ENCODE data around the gene FNDC10. TPM values are rescaled to one million over a fixed set of nuclear protein-coding genes. Genes with fewer than 3 reads are reported as not detected.

FNDC10 gene
- total and polyA plus RNA-seq, 9 of the 15 experiments (the other 6 are each of a cell fraction or from before 2014, with no cell fraction given), result 0.08 to 6.3 (median 1.6) TPM

GRCh38 chr1:1573843-1574720 is 25.9 kb downstream of the FNDC10 start (continued):
- TF ChIP-seq CBX2 (IDR thresholded peaks at IDR 0.05; ENCODE audit: insufficient read depth, low read length, poor library complexity, severe bottlenecking) (no peak), FOXP1 (CRISPR knock-in tag; IDR thresholded peaks at IDR 0.05) (0 out of 2 replicates have a peak, but pooled peaks have one; percentile 0), SIN3B (IDR thresholded peaks at IDR 0.05; ENCODE audit: low read depth) (no peak), TSHZ1 (CRISPR knock-in tag; IDR thresholded peaks at IDR 0.05) (no peak), NONO (IDR thresholded peaks at IDR 0.05; ENCODE audit: low read depth in 2 of 2, low read length in 1 of 2) (peak in 1 of 2 experiments; percentile 78; a peak in 1 of 4 replicates), USF1 (CRISPR knock-in tag; IDR thresholded peaks at IDR 0.05) (0 out of 2 replicates have a peak, but pooled peaks have one; percentile 10), PHF21A (IDR thresholded peaks at IDR 0.05; ENCODE audit: borderline replicate concordance, low read depth) (no peak), ZKSCAN1 (IDR thresholded peaks at IDR 0.05; ENCODE audit: low read depth, low read length) (no peak), NKRF (IDR thresholded peaks at IDR 0.05; ENCODE audit: borderline replicate concordance) (peak; percentile 58; the same call in 1 of the 2 replicates), CHCHD3 (CRISPR knock-in tag; IDR thresholded peaks at IDR 0.05) (no peak), HNRNPUL1 (IDR thresholded peaks at IDR 0.05; ENCODE audit: low read length) (no peak), GABPB2 (CRISPR knock-in tag; conservative IDR thresholded peaks at IDR 0.05) (0 out of 2 replicates have a peak, but pooled peaks have one; percentile 40), NFRKB (IDR thresholded peaks at IDR 0.05; ENCODE audit: low read depth) (peak; percentile 34; the same call in 1 of the 2 replicates), E2F3 (CRISPR knock-in tag; IDR thresholded peaks at IDR 0.05) (no peak), HDAC3 (IDR thresholded peaks at IDR 0.05; ENCODE audit: borderline replicate concordance, partially characterized antibody) (no peak), GABPB1 (CRISPR knock-in tag; IDR thresholded peaks at IDR 0.05) (peak; percentile 52), MEF2D (tag; conservative IDR thresholded peaks at IDR 0.05; ENCODE audit: low read depth) (no peak), SOX6 (IDR thresholded peaks at IDR 0.05) (no peak), ZNF668 (CRISPR knock-in tag; IDR thresholded peaks at IDR 0.05) (no peak), EP300 (IDR thresholded peaks at IDR 0.05; ENCODE audit: low read length) (no peak), ZNF134 (CRISPR knock-in tag; conservative IDR thresholded peaks at IDR 0.05) (no peak), ZC3H8 (IDR thresholded peaks at IDR 0.05) (no peak)

All from K562 (cell line).